Frontal cortex (tissue), 4 donors: Measurements from ENCODE around the gene ATP1A1. TPM values are rescaled to one million over a fixed set of nuclear protein-coding genes. Genes with fewer than 3 reads are reported as not detected.

ENCODE experiments used
- DNase-seq, 2 donors: peaks; one replicate each; pipeline ENCODE4 v3.0.0; 2012; ENCODE audit warnings: low spot score in 2 of 2
- FAIRE-seq: peaks from 2 replicates; lab custom pipeline; 2012; peaks lifted over from hg19 to GRCh38; lab: Jason Lieb, UNC
- total RNA-seq: library from RNA; depleted of rRNA; stranded (reverse); fragments of >200 nt; gene quantifications from one replicate; pipeline ENCODE4 v1.2.3, GENCODE V29; 2014
- donor health status: control.
- donor health status: control.
- donor health status: control.

Gene ATP1A1
- total RNA-seq, 1 donor from 2014 or later, result 79.9 TPM

GRCh38 chr1:116428576-116428975, 55.5 kb downstream of the ATP1A1 start:
- no peak for FAIRE-seq
- DNase-seq, result no peak

GRCh38 chr1:116429821-116430374, 56.9 kb downstream of the ATP1A1 start:
- FAIRE-seq, result no peak

GRCh38 chr1:116431870-116432500, 58.9 kb downstream of the ATP1A1 start:
- FAIRE-seq, result no peak
- no peak for DNase-seq

More at GRCh38 chr1:116429821-116430374, 56.9 kb downstream of the ATP1A1 start:
- DNase-seq, result no peak

GRCh38 chr1:116432655-116433265, 59.7 kb downstream of the ATP1A1 start:
- FAIRE-seq (no peak), DNase-seq (no peak)

- DNase-seq, result peak; percentile 29 to 38
- FAIRE-seq, result no peak
Measured at GRCh38 chr1:116433275-116434257, 60.5 kb downstream of the ATP1A1 start.

- DNase-seq (no peak), FAIRE-seq (no peak)
Measured at GRCh38 chr1:116434849-116435248, 61.8 kb downstream of the ATP1A1 start.

GRCh38 chr1:116435806-116436610, 63.0 kb downstream of the ATP1A1 start:
- no peak for FAIRE-seq
- no peak for DNase-seq

- no peak for FAIRE-seq
- DNase-seq, result no peak
Measured at GRCh38 chr1:116436611-116436970, 63.5 kb downstream of the ATP1A1 start.

GRCh38 chr1:116439701-116440100, 66.7 kb downstream of the ATP1A1 start:
- DNase-seq, result no peak
- peak; percentile 19 for FAIRE-seq

- DNase-seq (no peak), FAIRE-seq (no peak)
Measured at GRCh38 chr1:116440731-116441130, 67.7 kb downstream of the ATP1A1 start.

GRCh38 chr1:116445534-116445933, 72.5 kb downstream of the ATP1A1 start:
- FAIRE-seq (no peak), DNase-seq (no peak)

- FAIRE-seq, result no peak
- no peak for DNase-seq
Measured at GRCh38 chr1:116446686-116447085, 73.6 kb downstream of the ATP1A1 start.

- DNase-seq (no peak), FAIRE-seq (no peak)
Measured at GRCh38 chr1:116448785-116449385, 75.8 kb downstream of the ATP1A1 start.

- no peak for DNase-seq
- no peak for FAIRE-seq
Measured at GRCh38 chr1:116449578-116449977, 76.5 kb downstream of the ATP1A1 start.

- FAIRE-seq (no peak), DNase-seq (no peak)
Measured at GRCh38 chr1:116451702-116452101, 78.7 kb downstream of the ATP1A1 start.

GRCh38 chr1:116453481-116453880, 80.4 kb downstream of the ATP1A1 start:
- DNase-seq (no peak), FAIRE-seq (no peak)

- DNase-seq, result no peak
- FAIRE-seq, result no peak
Measured at GRCh38 chr1:116453906-116454305, 80.9 kb downstream of the ATP1A1 start.
